ENCODE measurements around the gene MBNL1. TPM values are rescaled to one million over a fixed set of nuclear protein-coding genes. Genes with fewer than 3 reads are reported as not detected.
A peak's percentile ranks its signal among the peaks of the same experiment; 100 is the strongest.

MBNL1 gene
- total and polyA plus RNA-seq, 2 of the 4 experiments (the other 2 are of a cell fraction): 127 to 664 TPM

GRCh38 chr3:152383136-152383606 lies 114.4 kb downstream of the MBNL1 start:
- Histone ChIP-seq H3K23ac (ENCODE audit: low read depth, low read length) (0 out of 2 replicates have a peak overlapping the region, but pooled peaks have one; percentile 56), H3K4me3 (ENCODE audit: insufficient read depth, low read depth, low read length) (no peak overlapping the region), H2AFZ (replicated peaks; ENCODE audit: low read length, poor library complexity) (no peak overlapping the region), H3K36me3 (ENCODE audit: control insufficient read depth, insufficient read depth, low read length) (peaks cover 4% of the 10 kb centered on the region), H2BK5ac (ENCODE audit: low read depth, low read length, poor library complexity, severe bottlenecking) (peak overlapping the region; percentile 56), H3K4me2 (ENCODE audit: low read depth, low read length) (peak overlapping the region; percentile 88; the same call in 1 of the 2 replicates), H2BK120ac (ENCODE audit: low read depth, low read length) (peak overlapping the region; percentile 21; the same call in 1 of the 2 replicates), H3K14ac (replicated peaks; ENCODE audit: low read depth, low read length) (peak overlapping the region; percentile 32; the same call in 1 of the 2 replicates), H3K4me1 (ENCODE audit: control insufficient read depth, insufficient read depth, low read length) (peaks cover 14% of the 10 kb centered on the region), H4K20me1 (ENCODE audit: insufficient read depth, low read length) (peaks cover 30% of the 10 kb centered on the region), H3K9me1 (ENCODE audit: insufficient read depth, low read length) (peaks cover 6% of the 10 kb centered on the region), H3K27me3 (ENCODE audit: control insufficient read depth, insufficient read depth, low read length) (no peaks in the 10 kb centered on the region), H4K91ac (ENCODE audit: insufficient read depth, low read depth, low read length) (no peak overlapping the region), H3K4ac (ENCODE audit: low read depth, low read length) (peak overlapping the region; percentile 37; the same call in 1 of the 2 replicates), H3K27ac (ENCODE audit: insufficient read depth, low read length) (no peak overlapping the region), H2BK20ac (ENCODE audit: low read depth, low read length) (no peak overlapping the region), H3K18ac (ENCODE audit: low read depth, low read length) (peak overlapping the region; percentile 1; the same call in 1 of the 2 replicates), H3K9me3 (ENCODE audit: control insufficient read depth, insufficient read depth, low read length) (no peaks in the 10 kb centered on the region), H3K9ac (ENCODE audit: low read depth, low read length) (no peak overlapping the region), H3K79me1 (ENCODE audit: low read depth in 1 of 2, low read length in 2 of 2) (peaks cover 6 to 36% of the 10 kb centered on the region in 2 experiments), H4K8ac (ENCODE audit: low read depth in 2 of 2, low read length in 2 of 2) (no peak overlapping the region; a peak in 1 of 4 replicates), H4K5ac (ENCODE audit: low read depth, low read length) (peak overlapping the region; percentile 70; the same call in 1 of the 2 replicates), H2BK15ac (ENCODE audit: low read depth, low read length) (no peak overlapping the region), H2AK5ac (ENCODE audit: low read depth, low read length) (no peak overlapping the region), H3K56ac (ENCODE audit: extremely low read depth, insufficient read depth, low read length) (no peak overlapping the region), H2AK9ac (replicated peaks; ENCODE audit: low read depth, low read length, poor library complexity) (no peak overlapping the region)
- DNase-seq (no peak), ATAC-seq (ENCODE audit: low read depth) (no peak)
- BruUV-seq (replicated peaks): no TSS peak
- ChIA-PET CTCF (no interaction called here), POLR2A (ENCODE audit: unreplicated experiment) (no interaction called here)
- WGBS, 2 experiments (ENCODE audit: extremely low coverage in 2 of 2, insufficient read length in 1 of 2): 100% methylated on average over 1 of the region's 1 CpG; no CpG with 5 or more reads in 1 of the 2 experiments
- in situ Hi-C loops (cut with MboI; ENCODE audit: low sequenced_read_pairs): no loop called here
- TF ChIP-seq NFE2L2 (IDR thresholded peaks at IDR 0.05; ENCODE audit: low read depth, low read length): no peak
- no peak for TF ChIP-seq CTCF (conservative IDR thresholded peaks at IDR 0.05; ENCODE audit: low read depth, low read length)
- no peak for TF ChIP-seq BHLHE40 (IDR thresholded peaks at IDR 0.05; ENCODE audit: low read depth, low read length)
- TF ChIP-seq POLR2A (IDR thresholded peaks at IDR 0.05; ENCODE audit: low read depth, low read length): no peak
- no peak for TF ChIP-seq FOS (IDR thresholded peaks at IDR 0.05; ENCODE audit: low read depth, low read length)
- TF ChIP-seq MAFK (IDR thresholded peaks at IDR 0.05; ENCODE audit: low read depth, low read length): no peak
- TF ChIP-seq MAZ (IDR thresholded peaks at IDR 0.05; ENCODE audit: borderline replicate concordance, low read depth, low read length): no peak
- no peak for TF ChIP-seq CEBPB (IDR thresholded peaks at IDR 0.05; ENCODE audit: low read depth, low read length)
- TF ChIP-seq RCOR1 (IDR thresholded peaks at IDR 0.05; ENCODE audit: insufficient replicate concordance, low read length): no peak
- TF ChIP-seq CHD1 (IDR thresholded peaks at IDR 0.05; ENCODE audit: low read depth, low read length): no peak
- TF ChIP-seq RAD21 (IDR thresholded peaks at IDR 0.05; ENCODE audit: low read length): no peak
- no peak for TF ChIP-seq USF2 (IDR thresholded peaks at IDR 0.05; ENCODE audit: low read depth, low read length)
- TF ChIP-seq ELK1 (IDR thresholded peaks at IDR 0.05; ENCODE audit: borderline replicate concordance, low read depth, low read length): no peak
- no peak for TF ChIP-seq MXI1 (IDR thresholded peaks at IDR 0.05; ENCODE audit: borderline replicate concordance, low read depth, low read length)
- TF ChIP-seq SMC3 (IDR thresholded peaks at IDR 0.05; ENCODE audit: low read depth, low read length): no peak
- no peak for TF ChIP-seq RFX5 (IDR thresholded peaks at IDR 0.05; ENCODE audit: low read depth, low read length)
- intact Hi-C loops (cut with micrococcal nuclease): no loop called here
- dilution Hi-C loops (cut with HindIII; ENCODE audit: low sequenced_read_pairs, unreplicated experiment): no loop called here
